ENCODE results near the gene RAPGEF3.

GRCh38 chr12:47782372-47782770, 23.7 kb upstream of the RAPGEF3 start:
- TF ChIP-seq POLR2A (IDR thresholded peaks at IDR 0.05; ENCODE audit: low read depth) (no peak), CTCF (IDR thresholded peaks at IDR 0.05) (no peak), POLR2AphosphoS5 (IDR thresholded peaks at IDR 0.05) (no peak)

Data from esophagus muscularis mucosa (tissue), 3 donors.